AG09319 (cell line): ENCODE results near the gene CLRN1.

Source experiments
- DNase-seq: peaks from one replicate; pipeline ENCODE4 v3.0.0-alpha.2; 2010; ENCODE audit warnings: low read depth; ENCODE audit errors: extremely low read depth
- CTCF ChIP-seq: IDR thresholded peaks from 2 replicates; pipeline ENCODE4 v1.5.1; 2011; ENCODE audit warnings: low read depth, mild to moderate bottlenecking, inconsistent platforms, low read length, moderate library complexity

The CLRN1 gene

DNA sequence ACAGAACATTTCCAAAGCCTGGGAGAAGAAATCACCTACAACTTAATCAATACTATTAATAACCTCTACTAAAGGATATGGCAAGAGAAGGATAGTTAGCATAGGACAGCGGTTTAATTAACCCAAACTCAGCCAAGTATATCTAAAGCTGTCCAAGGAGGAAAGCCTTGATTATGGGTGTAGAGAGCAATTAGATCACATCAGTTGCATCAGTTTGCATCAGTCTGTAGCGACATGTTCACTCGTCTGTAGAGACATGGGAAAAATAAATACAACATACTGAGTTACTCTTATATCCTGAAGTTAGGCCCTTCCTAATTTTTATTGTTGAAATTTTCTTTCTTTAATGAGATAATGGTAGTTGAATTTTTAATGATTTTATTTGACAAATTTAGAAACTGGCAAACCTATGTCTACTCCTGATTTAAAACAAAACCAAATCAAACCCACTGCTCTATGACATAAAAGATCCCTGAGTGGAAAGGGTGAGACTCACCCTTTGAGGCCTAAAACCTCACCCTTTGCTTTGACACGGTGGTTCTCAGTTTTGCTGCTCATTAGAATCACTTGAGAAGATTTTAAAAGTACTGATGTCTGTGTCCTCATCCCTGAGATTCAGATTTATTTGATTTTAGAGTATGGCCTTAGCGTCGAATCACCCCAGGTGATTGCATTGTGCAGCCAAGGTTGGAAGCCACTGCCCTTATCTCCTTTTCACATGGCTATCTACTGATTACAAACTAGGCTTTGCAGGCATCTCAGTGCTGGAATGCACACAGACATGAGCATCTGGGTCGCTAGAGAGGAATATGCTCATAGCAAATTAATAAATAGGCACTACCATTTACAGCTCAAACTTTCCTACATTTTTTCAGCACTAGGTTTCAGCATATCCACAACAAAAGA lies 2.8 kb upstream of the CLRN1 start:
- no peak for TF ChIP-seq CTCF
- DNase-seq = no peak

DNA sequence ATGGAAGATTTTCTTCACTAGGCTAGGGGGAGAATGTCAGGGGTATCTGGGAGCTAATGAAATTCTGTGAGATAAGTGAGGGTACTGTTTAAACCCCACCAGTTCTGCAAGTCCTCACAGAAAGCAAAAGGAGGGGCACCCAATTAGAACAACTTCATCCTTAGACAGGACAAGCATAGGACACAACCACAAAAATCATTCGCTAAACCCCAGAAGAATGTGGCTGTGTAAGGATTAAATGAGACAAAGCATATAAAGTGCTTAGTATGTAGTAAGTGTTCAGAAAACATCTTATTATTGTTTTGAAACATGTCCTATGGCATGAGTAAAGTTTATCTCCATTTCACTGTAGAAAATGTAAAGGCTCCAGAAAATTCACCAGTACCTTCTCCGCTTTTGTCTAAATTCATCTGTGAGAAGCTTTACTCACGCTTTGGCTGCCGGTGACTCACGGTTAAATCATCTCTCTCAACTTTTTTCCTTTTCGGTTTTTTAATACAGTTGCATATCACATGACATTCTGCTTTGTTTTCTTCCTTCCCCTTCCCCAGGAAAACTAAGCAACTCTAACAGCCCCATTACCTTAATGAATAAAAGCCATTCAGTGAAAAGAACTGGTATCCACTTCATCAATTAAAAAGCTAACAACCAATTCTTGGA lies 1.7 kb downstream of the CLRN1 start:
- DNase-seq = peak; percentile 3
- TF ChIP-seq CTCF = no peak

DNA sequence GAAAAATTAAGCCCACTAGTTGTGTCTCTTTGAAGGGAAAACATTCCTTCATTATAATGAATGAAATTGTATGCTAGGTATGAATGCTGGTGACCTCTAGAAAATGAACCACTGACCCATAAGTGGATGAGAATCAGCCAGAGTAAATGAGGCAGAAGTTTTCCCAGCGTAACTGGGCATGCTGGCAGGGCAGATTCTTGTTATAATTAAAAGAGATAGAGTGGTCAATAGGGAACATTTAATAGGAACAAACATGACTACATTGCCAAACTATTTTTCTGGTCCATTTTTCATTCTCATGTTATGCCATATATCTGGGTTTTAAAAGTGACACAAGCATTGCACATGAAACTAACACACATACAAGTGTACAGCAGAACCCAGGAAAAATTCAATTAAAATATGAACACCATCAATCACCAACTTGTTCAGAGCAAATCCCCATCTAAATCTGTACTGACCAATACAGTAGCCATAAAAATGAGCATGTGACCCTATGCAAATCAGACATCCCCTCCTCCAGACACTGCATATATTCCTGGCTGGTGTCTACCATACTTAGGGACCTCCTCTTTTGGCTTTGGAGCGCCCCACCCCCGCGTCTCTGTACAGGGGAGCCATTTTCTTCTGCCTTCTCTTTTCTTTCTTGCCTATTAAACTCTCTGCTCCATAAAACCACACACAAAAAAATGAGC lies 4.0 kb downstream of the CLRN1 start:
- TF ChIP-seq CTCF = no peak
- no peak for DNase-seq

DNA sequence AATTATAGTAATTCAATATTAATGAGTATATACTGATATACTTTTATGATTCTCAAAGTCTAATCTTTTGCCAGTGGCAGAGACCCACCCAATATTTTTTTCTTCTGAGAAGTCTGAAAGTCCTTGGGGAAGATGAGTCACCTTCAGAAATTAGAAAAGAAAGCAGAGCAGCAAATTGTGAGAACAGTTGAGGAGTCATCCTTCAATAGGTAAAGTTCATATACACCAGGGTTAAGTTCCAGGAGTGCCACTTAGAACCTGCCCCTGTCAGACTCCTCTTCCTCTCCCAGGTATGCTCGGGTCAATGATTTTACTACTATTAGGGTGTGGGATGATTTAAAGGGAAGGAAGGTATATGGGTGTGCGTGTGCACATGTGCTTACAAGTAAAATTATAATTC lies 7.1 kb downstream of the CLRN1 start:
- DNase-seq = no peak
- no peak for TF ChIP-seq CTCF

DNA sequence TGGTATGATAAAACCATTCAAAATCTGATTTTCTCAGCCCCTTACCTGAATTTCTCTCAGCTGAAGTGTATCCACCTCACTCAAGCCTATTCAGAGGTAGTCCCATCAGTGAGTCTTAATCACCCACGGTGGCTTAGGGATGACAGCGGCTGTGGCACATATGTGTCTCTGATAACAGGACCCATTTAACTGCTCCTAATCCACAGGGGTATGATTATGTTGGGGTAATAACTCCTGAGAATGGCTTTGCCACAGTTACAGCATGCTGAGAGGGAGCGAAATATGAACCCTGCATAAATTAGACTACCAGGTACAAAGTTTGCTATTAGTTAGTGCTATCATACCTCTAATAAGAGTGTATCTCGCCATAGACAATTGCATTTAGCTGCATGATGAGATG lies 10.6 kb downstream of the CLRN1 start:
- TF ChIP-seq CTCF = no peak
- DNase-seq = no peak

GRCh38 chr3:150960708-150961684 lies 11.5 kb downstream of the CLRN1 start:
- no peak for TF ChIP-seq CTCF
- DNase-seq = no peak
